GM18511 (cell line): Measurements from ENCODE around the gene TNS3.
"Not testable (repeated sequence)": the region's sequence is repeated elsewhere in the genome, so short reads cannot be mapped to it uniquely, and the experiment has no call there.

Experiments used
- ATAC-seq: cut with Tn5 transposase; IDR thresholded peaks from one replicate; pipeline ENCODE4 v1.9.1; 2021; ENCODE audit warnings: mild to moderate bottlenecking, moderate library complexity; ENCODE audit not compliant: unreplicated experiment

Gene TNS3

DNA sequence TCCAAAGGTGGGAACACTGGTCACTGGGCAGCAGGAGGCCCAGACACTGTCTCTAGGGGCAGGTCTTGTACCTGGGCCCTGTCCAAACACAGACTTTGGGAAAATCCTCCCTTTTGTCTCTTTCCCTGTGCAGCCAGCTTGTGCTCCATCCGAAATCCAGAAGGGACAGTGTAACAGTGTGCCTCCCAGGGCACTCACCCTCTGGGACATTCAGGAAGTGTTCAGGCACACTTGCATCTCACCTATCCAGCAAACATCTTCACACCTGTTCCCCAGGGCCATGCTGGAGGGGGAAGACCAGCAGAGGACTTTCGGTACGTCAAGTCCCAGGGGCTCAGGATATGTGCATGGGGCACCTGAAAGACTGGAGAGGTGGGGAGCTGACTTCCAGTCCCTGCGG, 38.9 kb downstream of the TNS3 start:
- no peak for ATAC-seq

GRCh38 chr7:47542051-47542450, 39.9 kb downstream of the TNS3 start:
- no peak for ATAC-seq

DNA sequence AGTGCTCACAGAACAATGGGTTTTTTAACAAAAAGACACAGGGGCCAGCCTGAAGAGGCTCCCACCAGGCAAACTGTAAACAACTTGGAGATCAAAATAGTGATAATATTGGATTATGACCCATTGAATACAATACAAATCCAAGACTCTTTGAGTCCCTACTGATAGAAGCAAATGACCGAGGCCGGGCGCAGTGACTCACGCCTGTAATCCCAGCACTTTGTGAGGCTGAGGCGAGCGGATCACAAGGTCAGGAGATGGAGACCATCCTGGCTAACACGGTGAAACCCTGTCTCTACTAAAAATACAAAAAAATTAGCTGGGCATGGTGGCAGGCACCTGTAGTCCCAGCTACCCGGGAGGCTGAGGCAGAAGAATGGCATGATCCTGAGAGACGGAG, 40.4 kb downstream of the TNS3 start:
- ATAC-seq, result not testable (repeated sequence)

DNA sequence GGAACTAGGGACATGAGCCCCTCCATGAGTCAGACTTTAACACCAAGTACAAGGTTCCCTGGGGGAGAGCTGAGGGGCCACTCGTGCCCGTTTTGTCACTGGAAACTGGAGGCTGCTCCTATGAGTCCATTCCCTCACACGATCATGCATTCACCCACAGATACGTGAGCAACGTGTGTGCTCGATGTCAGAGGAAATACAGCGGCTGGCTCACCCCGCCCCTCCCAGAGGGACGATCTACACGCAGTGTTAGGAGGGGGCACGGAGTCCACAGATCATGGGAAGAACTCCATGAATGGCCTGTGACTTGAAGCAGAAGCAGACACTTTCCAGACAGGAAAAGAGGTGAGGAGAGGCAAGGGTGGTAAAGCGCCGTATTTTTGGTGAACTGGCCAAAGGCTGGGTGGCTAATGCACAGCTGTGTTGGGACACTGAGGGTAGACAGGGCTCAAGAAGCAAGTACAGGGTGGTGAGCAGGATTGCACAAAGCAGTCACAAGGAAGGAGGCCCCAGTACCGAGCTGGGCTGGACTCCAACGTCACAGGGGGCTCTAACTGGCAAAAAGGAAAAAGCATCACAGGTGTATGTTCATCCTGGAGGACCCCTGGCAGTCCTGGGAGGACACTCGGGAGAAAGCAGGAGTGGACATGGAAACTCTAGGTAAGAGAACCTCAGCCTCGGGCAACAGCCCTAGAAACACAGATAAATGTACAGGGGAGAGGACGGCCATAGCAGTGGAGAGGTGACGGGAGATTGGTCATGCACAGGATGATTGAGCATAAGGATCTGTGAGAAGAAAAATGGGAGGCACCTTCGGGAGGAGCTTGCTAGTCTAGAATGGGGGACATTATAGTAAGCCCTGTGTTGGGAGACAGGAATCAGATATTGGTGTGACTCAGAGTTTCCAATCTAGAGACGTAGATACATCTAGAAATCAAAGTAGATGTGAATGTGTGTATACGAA, 41.2 kb downstream of the TNS3 start:
- ATAC-seq, result no peak

GRCh38 chr7:47540053-47540386, 41.9 kb downstream of the TNS3 start:
- ATAC-seq, result no peak

DNA sequence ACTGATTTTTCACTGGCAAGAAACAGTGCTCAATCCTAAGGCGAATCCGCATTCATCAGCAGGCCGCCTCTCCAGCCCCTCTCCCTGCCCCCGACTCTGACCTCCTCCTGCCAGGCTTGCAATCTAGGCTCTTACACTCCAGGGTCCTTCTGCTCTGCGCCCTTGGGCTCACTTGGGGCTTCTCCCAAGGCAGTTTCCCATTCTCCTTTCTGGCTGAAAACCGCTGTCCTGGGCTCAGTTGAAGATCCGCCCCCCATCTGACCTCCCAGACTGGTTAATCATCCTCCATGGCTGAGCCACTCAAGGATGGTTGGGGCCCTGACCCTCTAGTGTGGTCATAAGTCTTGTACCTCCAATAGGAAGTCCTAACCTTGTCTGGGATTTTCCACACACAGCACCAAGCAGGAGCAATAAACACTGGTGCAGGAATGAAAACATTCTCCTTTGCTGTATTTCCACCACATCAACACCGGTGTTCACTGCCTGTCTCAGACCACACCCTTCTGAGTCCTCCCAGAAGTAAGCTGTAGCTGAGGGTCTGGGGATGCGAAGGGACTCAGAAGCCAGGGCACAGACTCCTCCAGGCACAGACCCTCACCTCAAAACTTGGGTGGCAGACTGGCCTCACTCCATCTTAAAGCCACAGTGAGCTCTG, 42.4 kb downstream of the TNS3 start:
- ATAC-seq, result no peak

DNA sequence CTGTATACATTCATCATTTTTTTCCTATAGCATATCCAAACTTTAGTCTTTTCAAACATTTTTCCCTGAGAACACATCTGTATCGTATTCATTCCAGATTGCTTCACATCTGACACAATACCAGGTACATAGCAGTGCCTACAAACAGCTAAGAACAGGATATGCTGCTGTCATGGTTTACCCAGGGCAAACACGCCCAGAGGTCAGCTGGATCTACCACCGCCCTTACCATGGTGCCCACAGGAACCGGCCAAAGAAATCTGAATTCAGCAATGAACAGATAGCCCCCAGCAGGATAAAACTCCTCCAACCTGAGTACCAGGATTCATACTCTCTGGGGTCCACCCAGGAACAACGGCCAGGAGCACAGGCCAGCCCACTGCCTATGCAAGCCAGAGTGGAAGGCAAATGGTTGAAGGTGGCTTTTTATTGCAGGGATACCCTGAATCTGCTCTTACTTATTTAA, 43.0 kb downstream of the TNS3 start:
- no peak for ATAC-seq

DNA sequence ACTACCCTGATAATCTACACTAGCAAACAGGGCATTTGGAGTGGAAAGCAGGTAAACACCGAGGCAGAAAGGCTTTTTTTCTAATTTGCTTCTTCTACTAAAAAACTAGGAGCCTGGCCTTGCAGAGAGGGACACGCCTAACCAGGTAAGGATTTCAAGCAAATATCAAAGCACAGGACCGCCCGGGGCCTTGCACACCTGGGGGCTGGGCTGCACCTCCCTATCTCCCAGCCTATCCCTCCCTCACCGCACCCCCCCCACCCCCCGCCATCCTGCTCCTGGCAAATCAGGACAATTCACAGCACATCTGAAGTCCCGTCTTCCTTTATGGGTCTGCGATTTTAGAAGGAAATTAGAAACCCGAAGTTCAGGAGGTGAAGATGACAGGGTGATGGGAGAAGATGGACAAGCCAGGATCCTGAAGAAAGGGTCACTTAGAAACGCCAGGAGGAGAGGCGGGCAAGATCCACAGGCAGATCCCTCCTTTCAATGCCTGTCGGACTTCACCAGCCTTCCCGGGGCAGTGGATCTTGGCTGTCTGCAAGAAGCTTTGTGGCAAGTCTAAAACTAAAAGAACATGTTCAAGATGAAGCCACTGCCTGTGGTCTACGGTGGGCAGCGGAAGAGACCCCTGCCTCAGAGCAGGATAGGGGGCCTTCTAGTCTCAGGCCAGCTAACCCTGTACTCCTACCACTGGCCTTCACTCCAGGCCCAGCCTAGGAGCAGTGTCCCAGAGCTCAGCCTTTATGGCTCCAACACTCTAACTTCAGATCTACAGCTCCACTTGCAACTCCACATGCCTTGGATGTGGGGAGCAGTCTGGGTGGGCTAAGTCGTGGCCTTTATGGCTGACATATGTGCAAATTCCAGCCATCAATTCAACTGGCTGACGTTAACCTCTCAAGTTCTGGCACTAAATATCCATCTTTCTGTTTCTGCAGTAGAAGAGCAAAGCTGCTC, 43.9 kb downstream of the TNS3 start:
- no peak for ATAC-seq

DNA sequence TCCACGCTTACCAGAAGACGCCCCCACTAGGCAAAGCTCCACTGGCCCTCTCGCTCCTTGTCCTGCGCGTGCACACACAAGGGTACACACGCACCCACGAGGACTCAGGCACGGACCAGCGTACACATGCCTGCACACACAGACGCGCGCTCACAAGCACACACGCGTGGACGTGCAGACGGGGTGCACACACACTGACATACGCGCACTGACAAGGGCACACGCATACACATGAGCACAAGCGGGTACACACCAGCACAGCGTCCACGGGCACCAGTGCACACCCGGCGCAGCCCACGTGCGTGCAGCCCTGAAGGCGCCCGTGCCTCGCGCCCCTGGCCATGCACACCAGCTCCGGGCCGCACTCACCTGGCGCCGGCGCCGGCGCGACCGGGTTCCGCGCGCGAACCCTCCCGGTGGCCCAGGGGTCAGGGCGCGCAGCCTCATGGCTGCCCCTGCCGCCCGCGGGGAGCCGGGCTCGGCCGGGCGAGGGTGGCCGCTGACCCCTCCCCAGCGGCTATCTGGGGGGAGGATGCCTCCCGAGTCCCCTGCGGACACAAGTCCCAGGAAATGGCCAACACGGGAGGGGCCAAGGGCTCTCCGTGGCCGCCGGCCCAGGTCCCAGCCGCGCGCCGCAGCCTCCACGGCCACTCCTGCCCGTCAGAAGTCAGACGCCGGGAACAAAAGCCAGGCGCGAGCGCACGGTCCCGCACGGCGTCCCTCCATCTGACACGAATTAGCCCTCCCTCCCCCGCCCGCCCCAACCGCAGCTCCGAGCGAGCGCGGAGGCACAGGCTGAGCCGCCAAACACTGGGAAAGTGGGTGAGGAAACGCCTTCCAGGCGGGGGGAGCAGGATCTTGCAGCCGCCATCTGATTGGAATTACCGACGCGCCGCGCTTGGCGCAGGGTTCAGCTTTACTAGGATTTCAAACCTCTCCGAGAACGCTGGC, 45.0 kb downstream of the TNS3 start:
- no peak for ATAC-seq

GRCh38 chr7:47535704-47536628, 45.9 kb downstream of the TNS3 start:
- ATAC-seq, result no peak

DNA sequence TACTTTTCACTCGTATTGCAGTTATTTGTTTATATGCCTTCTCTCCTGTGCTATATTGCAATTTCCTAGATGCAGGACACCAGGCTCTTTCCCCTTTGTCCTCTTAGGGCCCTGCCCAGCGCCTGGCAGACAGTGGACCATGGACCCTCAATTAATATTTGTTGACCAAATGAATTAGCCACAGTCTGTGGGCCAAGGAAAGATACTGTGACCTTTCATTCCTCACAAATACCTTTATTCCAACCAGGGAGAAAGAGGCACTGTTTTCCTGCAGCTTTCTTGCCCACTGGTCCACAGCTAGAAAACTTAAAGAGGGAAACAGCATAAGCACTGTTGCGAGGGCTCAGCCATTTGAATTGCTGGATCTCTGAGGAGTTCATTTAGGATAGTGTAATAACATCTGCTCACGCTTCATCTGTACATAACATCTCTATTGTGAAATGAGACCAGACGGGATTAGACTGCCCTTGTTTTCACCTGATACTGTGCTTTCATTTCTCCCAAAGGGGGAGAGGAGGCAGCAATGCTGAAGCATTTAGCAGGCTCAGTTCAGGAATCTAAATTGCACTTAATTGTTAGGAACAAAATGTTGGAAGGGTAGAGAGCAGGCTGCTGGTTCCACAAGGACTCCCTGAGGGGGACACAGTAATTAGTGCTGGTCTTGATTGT, 46.7 kb downstream of the TNS3 start:
- no peak for ATAC-seq

DNA sequence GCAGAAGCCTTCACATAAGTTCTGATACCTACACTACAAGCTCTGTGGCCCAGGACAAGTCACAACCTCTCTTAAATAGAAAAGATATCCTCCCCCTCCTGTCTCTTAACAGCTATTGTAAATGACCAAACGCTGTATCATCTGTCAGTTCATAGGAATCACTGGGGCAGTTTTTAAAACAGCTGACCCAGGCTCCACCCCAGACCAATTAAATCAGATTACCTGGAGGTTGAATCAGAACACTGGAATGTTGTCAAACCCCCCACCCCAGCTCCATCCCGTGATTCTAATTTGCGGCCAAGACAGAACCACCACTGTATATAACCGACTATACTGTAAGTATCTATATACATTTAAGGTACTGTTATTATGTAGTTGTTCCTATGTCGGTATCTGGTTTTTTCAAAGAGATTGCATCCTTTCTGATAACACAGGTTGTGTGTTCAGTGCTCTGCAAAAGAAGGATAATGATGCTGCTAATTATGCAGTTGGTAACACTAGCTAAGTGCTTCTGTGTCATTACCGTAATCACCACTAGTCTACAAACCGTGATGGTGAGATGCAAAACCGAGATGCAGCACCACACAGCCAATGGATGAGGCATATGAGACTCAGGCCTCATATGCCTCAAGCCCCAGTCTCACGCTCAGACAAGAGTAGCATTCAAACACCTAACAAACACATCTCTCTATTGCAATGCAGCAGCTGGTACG, 47.4 kb downstream of the TNS3 start:
- no peak for ATAC-seq

DNA sequence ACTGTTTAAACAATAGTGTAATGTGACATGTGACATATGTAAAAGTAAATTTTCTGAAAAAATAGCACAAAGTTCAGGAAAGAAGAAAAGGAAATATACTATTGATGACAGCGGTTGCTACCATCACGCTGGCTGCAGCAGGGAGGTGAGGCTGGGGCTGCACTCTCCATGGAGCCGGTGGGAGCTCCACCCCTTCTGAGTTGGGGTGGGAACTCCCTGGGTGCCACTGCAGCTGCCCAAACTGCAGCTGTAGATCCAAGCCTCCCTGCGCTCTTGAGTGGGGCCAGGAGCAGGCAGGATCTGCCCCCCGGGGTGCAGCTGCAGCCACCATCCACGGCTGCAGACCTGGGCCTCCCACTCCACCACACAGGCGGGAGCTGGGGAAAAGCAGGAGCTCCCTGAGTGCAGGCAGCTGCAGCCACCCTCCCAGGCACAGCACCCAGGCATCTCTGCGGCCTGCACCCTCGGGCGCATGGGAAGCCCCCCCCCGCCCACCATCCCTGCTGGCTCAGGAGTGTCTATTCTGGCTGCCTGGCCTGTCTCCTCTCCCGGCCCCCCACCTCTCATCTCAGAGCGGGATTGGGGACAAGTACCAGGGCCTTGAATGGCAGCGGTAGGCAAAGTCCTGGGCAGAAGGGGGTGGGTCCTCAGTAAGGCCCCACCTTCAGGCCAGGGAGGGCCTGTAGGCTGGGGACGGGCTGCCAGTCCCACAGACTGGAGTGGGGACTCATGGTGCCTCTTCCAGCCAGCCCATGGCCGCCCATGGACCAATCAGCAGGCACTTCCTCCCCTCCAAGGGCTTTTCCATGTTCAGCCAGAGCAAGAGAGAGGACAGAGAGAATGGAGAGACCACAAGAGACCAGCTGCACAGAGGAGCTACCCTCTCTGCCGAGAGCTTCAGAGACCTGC, 50.1 kb downstream of the TNS3 start:
- no peak for ATAC-seq

GRCh38 chr7:47529826-47530555, 51.9 kb downstream of the TNS3 start:
- no peak for ATAC-seq

- ATAC-seq, result no peak
Measured at GRCh38 chr7:47529405-47529804, 52.5 kb downstream of the TNS3 start.

GRCh38 chr7:47528471-47528870, 53.4 kb downstream of the TNS3 start:
- no peak for ATAC-seq
